HPDE6-E6E7 (cell line): ENCODE results near the gene SKA3.
"Not testable (repeated sequence)": the region's sequence is repeated elsewhere in the genome, so short reads cannot be mapped to it uniquely, and the experiment has no call there.

ENCODE experiments used
- DNase-seq: peaks from one replicate; pipeline ENCODE4 v3.0.0; 2011; ENCODE audit warnings: missing footprints; ENCODE audit errors: extremely low spot score

SKA3 gene

DNA sequence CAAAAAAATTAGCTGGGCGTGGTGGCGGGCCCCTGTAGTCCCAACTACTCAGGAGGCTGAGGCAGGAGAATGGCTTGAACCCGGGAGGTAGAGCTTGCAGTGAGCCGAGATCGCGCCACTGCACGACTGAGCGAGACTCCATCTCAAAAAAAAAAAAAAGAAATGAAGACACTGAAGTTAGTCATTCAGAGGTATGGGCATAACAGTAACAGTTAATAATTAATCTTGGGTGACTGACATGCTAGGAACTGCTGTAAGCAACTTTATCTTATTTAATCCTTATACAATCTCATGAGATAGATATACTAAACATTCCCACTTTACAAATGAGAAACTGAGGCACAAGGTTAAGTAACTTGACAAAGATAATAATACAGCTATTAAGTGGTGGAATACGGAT, 4.9 kb downstream of the SKA3 start:
- DNase-seq: no peak

DNA sequence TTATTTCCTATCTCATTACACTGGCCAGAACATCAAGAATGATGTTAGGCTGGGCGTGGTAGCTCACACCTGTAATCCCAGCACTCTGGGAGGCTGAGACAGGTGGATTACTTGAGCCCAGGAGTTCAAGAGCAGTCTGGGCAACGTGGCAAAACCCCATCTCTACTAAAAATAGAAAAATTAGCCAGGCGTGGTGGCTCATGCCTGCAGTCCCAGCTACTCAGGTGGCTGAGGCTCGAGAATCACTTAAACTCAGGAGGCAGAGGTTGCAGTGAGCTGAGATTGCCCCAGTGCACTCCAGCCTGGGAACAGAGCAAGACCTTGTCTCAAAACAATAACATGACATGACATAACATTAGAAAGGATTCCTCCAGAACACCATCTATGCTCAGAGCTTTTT, 10.7 kb downstream of the SKA3 start:
- DNase-seq: not testable (repeated sequence)

DNA sequence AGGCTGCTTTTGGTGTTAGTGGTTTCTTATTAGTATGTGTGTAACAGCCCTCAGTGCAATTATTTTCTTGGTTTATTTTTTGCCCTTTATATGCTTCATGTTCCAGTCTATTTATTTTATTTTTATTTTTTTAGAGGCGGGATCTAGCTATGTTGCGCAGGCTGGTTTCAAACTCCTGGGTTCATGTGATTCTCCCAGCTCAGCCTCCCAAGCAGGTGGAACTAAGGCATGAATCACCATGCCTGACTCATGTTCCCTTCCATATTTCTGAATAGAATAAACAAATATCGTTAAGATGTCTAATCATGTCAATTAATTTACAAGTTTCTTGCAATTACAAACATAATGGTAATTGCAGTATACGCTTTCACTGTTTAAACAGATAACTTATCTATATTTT, 11.7 kb downstream of the SKA3 start:
- DNase-seq: no peak

DNA sequence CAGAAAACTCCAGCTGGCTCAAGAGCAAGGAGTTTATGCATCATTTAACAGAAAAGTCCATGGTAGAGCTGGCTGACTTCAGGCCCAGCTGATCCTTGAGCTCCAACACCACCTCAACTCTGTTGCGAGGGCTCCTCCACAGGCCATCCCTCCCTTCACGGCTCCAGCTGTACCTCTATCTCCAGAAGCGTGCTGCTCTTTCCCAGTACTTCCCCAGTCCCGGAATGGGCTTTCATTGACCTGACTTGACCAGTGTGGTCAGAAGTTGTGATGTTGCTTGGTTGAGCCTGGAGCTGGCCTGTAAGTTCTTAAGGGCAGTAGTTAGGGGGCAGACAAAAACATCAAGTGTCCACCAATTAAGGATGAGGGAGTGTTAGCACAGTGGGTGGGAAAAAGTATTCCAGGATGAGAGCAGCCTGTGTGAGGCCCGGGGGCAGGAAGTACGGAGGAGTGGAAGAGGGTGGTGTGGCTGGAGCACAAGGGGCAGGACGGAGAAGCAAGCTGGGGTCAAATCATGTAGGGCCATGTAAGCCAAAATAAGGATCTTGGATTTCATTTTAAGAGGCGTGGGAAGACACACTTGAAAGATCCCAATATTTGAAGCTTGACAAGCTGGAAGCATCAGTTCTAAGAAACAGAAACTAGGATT, 24.0 kb downstream of the SKA3 start:
- no peak for DNase-seq

GRCh38 chr13:21150013-21150412, 26.3 kb downstream of the SKA3 start:
- no peak for DNase-seq

DNA sequence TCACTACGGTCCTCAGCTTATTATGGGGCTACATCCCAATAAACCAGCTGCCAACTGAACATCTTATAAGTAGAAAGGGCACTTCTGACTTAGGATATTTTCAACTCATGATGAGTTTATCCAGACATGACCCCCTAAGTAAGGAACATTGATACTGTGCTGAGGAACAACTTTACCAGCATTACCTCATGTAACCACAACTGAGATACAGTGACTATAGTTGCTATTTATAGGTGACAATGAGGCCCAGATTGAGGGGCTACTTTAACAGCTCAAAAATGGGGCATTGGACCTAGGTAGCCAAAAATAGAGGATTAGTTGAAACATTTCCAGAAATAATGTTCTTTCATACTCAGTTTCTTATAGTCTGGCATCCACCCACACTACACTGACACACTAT, 26.8 kb downstream of the SKA3 start:
- no peak for DNase-seq

- DNase-seq: no peak
Measured at GRCh38 chr13:21148557-21149258, 27.6 kb downstream of the SKA3 start.

DNA sequence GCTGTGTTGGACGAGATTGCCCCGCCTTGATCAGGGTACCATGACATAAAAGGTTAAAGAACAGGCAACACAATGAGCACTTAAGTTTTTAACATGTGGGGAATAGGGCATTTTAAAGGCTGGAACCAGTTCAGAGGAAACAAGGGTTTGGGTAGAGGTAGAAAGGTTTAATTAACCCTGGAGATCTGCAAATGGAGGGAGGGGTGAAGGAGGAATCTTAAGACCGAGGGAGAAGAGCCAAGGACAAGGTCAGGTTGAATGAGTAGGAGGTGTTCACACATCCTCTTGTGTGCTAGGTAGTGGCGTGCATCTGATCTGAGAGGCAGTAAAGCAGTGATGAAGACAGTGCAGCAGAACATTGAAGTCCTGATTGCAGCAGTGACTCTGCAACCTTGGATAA, 28.5 kb downstream of the SKA3 start:
- no peak for DNase-seq

GRCh38 chr13:21142766-21143165, 33.6 kb downstream of the SKA3 start:
- DNase-seq: no peak

GRCh38 chr13:21139374-21139773, 37.0 kb downstream of the SKA3 start:
- no peak for DNase-seq

DNA sequence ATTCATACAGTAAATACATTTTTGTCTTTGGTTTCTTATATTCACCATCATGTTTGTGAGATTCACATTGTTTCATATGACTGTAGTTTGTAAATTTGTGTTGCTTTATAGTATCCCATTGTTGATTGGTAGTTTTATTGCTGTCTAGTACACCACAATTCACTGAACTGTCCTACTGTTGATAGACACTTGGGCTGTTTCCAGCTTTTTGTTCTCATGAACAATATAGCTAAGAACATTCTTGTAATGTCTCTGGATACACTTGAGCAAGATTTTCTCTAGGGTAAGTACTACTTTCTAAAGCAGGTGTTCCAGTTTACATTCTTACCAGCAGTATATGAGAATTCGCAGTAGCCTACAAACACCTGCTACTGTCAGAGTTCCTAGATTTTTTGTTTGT, 37.8 kb downstream of the SKA3 start:
- no peak for DNase-seq

- DNase-seq: no peak
Measured at GRCh38 chr13:21137696-21138095, 38.7 kb downstream of the SKA3 start.

DNA sequence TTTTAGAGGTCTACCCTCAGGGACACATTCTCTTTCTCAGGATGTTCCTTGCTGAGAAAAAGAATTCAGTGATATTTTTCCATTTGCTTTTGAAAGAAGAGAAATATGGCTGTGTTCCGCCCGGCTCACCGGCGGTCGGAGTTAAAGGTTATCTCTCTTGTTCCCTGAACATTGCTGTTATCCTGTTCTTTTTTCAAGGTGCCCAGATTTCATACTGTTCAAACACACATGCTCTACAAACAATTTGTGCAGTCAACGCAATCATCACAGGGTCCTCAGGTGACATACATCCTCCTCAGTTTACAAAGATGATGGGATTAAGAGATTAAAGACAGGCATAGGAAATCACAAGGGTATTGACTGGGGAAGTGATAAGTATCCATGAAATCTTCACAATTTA, 40.5 kb downstream of the SKA3 start:
- not testable (repeated sequence) for DNase-seq

DNA sequence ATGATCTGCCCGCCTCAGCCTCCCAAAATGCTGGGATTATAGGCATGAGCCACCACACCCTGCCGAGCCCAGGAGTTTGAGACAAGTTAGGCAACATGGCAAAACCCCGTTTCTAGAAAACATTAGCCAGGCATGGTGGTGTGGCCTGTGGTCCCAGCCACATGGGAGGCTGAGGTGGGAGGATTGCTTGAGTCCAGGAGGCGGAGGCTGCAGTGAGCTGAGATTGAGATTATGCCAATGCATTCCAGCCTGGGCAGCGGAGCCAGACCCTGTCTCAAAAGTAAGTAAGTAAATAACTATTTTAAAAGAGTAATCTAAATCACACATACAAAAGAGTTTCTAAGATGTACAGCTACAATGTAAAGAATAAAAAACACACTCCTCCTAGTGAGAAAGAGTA, 41.9 kb downstream of the SKA3 start:
- DNase-seq: no peak

- DNase-seq: no peak
Measured at GRCh38 chr13:21133077-21133476, 43.3 kb downstream of the SKA3 start.

GRCh38 chr13:21130116-21130515, 46.2 kb downstream of the SKA3 start:
- DNase-seq: no peak

GRCh38 chr13:21124852-21125251, 51.5 kb downstream of the SKA3 start:
- no peak for DNase-seq

- no peak for DNase-seq
Measured at GRCh38 chr13:21123956-21124355, 52.4 kb downstream of the SKA3 start.

GRCh38 chr13:21121616-21122015, 54.7 kb downstream of the SKA3 start:
- DNase-seq: no peak

GRCh38 chr13:21120191-21120590, 56.2 kb downstream of the SKA3 start:
- DNase-seq: no peak

DNA sequence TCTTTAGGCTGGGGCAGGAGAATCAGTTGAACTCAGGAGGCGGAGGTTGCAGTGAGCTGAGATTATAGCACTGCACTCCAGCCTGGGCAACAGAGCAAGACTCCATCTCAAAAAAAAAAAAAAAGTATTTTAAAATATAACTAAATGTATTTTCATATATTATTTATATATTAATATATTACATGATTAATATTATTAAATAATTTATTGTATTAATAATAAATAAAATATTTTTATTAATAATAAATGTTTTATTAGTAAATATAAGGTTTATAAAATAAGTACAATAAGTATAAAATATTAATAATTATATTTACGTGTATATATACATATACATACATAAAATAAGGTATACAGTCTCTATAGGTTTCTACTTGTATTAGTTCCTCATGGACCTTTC, 56.8 kb downstream of the SKA3 start:
- no peak for DNase-seq

DNA sequence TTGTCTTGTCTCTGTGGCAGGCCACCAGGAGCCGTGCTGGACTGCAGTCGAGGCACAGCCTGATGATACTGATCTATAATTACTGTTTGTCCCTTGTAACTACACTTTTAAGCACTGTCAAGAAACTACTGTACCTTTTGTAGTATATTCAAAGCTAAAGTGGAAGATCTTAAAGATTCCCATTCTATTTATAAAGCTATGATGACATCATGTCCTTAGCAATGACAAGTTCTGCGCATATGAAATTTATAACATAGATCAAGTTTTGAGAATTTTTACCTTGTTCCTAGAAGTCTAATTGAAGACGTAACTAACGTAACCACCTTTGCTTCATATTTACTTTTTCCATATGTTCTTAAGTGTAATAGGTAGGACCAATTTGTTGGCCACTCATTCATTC, 58.2 kb downstream of the SKA3 start:
- DNase-seq: no peak

DNA sequence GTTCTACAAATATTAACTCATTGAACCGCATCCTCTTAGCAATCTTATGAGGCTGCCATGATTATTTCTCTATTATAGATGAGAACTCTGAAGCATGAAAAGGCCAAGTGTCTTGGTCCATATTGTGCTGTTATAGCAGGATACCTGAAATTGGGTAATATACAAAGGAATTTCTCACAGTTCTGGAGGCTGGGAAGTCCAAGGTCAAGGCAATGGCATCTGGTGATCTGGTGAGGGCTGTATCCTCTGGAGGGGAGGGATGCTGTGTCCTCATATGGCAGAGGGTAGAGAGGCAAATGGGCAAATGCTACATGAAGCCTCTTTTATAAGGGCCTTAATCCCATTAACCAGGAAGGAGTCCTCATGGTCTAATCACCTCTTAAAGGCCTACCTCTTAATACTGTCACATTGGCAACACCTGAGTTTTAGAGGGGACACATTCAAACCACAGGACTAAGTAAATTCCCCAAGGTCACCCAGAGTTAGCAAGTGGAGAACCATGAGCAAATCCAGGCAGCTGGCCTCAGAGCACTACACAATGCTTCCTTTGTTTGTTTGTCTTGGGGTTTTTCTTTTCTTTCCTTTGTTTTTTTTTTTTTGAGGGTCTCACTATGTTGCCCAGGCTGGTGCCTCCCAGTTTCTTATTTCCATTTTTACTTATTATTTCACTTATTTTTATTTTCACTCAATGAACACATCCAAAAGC, 59.1 kb downstream of the SKA3 start:
- no peak for DNase-seq
